ENCODE results near the gene TAB2.
A peak's percentile ranks its signal among the peaks of the same experiment; 100 is the strongest.
"Not testable (repeated sequence)": the region's sequence is repeated elsewhere in the genome, so short reads cannot be mapped to it uniquely, and the experiment has no call there.

The TAB2 gene

DNA sequence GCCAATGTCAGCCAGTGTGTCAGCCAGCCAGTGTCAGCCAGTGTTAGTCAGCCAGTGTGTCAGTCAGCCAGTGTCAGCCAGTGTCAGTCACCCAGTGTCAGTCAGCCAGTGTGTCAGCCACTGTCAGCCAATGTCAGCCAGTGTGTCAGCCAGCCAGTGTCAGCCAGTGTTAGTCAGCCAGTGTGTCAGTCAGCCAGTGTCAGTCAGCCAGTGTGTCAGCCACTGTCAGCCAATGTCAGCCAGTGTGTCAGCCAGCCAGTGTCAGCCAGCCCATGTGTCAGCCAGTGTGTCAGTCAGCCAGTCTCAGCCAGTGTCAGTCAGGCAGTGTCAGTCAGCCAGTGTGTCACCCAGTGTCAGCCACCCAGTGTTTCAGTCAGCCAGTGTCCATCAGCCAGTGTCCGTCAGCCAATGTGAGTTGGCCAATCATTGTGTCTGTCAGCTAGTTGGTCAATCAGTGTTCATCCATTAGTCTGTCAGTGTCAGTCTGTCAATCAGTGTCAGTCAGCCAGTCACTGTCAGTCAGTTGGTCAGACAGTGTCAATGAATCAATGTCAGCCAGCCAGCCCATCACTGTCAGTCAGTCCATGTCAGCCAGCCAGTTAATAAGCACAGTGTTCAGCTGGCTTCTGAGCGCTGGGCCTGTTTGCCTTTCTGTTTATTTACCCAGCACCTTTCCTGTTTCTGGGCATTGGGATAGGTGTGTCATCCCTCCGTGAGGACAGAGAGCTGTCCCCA, 127.0 kb downstream of the TAB2 start:
- DNase-seq = not testable (repeated sequence)

DNA sequence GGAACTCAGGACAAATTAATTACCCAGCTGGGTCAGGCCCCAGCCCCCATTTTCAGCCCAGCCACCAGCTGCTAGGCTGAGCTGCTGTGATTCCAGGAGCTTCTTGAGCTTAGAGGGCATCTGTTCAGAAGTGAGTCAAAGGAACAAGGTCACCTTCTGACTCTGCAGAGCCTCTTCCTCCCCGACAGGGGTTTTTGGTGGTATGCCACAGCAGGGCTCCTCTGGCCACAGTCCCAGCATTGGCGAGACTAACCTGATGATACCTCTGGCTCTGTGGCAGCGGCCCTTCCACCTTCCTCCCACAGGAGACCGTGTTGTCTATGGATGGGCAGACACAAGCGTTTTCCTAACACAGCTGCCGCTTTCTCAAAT, 127.6 kb downstream of the TAB2 start:
- DNase-seq = no peak

DNA sequence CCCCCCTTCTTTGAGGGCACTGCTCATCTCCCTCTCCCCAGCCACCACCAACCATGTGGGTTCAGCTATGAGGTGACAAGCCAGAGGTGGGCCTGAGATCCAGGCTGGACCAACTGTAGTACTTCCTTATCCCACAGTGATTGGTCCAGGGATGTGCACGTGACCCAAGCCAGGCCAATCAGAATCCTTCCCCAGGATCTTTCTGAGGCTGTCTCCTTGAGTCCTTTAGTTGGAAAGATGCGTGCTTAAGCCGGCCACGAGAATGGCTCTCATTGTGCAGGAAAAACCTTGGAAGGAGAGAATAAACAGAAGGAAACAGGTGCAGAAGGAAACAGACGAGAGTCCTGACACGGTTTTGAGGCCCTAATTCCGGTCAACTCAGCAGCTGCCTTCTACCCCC, 128.1 kb downstream of the TAB2 start:
- no peak for DNase-seq

DNA sequence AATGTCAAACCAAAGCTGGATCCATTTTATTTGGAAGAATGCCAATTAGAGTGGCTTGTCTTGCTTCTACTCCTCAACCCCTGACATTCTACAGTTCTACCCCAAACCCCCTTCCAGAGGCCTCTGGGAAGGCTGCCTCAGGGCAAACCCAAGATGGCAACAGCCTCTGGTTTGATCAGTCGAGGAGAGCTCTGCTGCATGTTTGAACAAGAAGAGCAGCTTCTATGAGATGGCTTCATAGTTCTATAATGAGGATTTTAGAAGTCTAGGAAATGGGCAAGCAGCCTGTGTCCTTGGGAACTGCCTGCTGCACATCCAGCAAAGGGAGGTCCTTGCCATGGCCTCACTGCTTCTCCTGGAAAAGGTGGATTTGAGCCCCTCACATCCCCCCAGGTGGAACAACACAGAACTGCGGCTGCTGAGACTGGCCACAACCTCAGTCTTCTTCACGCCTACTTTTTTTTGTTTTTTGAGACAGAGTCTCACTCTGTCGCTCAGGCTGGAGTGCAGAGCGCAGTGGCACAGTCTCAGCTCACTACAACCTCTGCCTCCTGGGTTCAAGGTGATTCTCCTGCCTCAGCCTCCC, 129.4 kb downstream of the TAB2 start:
- no peak for DNase-seq

DNA sequence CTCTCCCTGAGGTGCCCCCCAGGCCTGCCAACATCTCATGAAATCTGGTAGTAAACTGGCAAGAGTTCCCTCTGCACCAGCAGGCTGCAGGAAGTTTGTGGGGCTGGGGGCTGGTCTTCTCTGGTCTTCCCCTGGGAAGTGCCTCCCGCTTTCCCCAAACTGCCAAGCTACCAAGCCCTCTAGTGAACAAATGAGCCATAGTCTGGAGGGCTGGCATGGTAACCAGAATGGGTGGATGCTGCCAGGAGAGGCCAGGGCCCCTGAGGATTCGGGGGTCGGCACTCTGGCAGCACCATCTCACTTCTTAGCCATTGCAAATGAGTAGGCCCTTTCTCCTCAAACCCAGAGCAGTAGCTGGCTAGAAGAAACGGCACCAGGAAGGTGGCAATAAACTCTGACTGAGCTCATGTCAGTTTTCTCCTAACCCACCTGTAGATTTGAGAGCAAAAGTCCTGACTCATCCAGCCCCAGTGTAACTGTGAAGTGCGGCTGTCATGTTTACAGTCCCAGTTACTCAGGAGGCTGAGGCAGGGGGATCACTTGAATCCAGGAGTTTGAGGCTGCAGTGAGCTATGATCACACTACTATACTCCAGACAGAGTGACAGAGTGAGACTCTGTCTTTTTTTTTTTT, 131.4 kb downstream of the TAB2 start:
- DNase-seq = no peak

DNA sequence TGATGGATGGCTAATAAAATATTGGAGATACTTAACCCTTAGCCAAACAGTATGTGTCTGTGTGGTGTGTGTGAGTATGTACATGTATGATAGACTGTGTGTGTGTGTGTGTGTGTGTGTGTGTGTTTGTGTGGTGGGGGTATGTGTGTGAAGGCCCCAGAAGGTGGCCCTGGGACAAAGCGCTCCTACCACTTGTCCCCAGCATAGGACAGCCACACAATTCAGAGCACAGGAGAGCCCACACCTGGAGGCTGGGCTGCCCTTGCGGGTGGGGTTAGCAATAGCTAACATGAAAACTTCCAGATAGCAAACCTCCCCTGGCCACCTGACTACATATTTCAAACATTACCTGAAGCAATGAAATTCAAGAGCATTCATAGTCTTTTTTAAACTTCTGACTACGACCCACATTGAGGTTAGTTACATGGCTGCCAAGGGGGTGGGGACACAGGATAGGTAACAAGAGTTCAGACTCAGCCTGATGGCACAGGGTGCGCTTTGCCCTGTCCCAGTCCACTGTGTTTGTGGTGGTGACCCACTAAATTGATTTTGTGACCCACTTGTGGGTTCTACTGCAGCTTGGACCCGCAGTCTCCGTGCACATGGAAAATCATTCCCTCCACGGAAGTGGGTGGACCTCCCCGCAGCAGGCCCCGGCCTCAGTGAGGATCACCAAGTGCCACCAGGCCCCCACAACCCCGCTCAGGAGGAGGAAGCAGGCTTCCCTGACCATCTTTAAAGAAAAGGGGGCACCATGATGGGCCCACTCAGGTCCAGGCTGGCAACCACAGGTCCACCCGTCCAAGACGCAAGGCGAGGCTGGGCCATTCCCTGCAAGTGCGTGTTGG, 132.5 kb downstream of the TAB2 start:
- no peak for DNase-seq

DNA sequence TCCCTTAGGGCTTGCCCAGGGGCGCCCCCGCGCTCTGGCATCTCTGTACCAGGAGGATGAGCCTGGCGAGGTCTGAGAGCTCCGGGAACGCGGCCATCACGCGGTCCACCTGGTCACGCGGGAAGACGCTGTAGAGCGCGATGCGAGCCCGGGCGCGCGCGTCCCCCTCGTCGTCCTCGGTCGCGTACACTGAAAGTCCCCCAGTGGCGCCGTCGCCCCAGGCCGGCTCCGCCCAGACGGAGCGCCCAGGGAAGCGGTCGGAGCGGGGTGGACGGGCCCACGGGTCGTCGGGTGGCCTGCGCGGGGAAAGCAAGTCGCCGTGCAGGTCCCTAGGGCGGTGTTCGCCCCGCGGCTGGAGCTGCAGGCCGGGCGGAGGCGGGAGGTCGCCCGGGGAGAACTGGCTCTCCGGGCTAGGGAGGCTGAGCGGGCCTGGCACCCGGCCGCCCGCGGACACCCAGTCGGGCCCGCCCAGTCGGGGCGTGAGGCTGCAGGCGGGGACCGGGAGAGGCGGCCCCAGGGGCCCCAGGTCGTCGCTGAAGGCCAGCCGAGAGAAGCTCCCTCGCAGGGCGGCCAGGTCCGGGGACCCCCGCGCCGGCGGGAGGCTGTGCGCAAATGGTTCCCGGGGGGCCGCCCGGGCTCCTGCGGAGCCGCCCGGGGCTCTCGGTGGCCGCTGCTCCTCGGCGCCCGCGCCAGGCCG, 133.3 kb downstream of the TAB2 start:
- DNase-seq = peak; percentile 12

DNA sequence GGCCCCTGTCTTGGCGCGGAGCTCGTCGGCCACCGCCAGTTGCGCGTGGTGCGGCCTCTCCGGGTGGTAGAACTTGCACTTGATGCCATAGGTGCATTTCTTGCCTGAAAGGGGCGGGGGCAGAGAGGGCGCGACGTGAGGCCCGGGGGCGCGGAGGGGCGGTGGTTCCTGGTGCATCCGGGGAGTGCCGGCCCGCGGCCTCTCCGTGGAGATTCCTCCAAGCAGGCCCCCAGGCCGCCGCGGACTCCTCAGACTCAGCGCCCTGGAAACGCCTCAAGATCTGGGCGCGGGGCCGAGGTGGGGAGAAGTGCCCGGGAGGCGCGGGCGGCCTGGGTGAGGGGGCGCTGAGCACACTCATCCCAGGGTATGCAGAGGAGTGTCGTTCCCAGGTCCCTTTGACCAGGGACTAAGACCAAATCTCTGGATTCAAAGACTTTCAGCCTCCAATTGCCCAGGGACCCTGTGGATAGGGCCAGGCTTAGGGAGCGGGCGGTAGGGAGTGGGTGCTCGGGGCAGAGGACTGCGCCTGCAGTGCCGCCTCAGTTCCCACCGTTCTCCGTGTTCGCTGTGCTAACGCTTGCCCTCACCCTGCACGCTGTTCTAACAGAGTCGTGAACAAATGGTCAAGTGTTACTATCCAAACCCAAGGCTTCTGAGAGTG, 134.0 kb downstream of the TAB2 start:
- no peak for DNase-seq

DNA sequence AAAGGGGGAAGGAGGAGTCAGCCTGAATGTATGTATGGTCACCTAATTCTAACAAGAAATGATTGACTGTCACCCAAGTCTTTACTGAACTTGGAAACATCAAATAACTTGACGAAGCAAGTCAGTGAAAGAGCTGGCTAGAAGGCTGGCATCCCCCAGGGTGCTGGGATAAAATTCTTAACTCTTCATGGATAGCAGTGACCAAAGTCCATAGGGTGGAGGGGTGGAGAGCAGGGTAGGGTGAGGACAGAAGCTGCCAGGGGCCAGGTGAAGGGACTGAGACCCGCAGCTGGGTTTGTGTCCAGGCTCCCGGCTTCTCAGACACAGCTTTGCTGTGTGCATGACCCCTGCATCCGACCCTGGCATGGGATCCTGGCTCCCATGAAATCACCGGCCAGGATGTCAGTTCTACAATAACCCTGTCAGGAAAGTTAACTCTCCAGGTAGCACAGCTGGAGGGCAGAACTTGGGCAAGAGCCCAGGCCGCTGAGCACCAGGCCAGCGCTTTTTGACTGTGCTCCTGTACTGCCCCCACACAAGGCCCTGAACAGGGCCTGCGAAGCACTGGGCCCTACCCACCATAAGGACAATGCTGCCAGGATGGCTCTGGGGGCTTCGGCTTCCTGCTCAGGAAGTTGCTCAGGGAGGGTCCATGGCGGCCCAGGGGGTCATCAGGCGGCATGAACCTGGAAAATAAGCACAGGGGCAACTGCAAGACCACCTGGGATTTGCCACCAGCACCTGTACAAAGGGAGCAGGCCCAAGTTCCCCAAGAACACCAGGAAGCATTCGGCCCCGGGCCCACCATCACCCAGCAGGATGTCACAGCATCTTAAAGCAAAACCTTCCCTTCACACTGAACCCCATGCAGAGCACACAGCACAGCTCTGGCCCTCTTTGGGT, 134.8 kb downstream of the TAB2 start:
- no peak for DNase-seq

DNA sequence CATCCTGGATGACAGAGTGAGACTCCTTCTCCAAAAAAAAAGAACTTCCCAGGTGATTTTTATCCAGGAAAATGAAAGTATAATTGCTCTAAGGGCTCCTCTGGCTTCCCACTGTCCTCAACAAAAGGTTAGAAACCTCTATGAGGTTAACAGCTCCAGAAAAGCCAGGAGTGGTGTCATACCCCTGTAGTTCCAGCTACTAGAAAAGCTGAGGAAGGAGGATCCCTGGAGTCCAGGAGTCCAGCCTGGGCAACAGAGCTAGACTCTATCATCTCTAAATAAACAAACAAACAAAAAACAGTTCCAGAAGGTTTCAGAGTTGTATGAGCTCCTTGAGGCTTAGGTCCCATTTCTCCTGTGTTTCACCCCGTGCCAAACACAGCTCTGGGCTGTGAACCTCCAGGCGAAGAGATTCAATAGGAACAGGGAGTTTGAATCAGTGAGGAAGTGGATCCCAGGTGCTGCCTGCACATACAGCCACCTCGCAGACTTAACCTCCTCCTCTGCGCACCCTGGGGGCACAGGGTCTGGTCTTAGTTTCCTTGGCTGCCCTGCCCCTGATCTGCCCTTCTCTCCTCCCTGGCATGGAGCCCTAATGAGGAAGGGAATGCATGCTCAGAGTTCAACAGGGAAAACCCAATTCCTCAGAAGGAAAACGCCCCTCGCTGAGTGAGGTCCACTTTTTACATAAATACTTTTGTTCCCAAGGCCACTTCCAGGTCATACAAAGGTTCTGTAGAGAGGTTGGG, 136.3 kb downstream of the TAB2 start:
- peak; percentile 36 for DNase-seq

DNA sequence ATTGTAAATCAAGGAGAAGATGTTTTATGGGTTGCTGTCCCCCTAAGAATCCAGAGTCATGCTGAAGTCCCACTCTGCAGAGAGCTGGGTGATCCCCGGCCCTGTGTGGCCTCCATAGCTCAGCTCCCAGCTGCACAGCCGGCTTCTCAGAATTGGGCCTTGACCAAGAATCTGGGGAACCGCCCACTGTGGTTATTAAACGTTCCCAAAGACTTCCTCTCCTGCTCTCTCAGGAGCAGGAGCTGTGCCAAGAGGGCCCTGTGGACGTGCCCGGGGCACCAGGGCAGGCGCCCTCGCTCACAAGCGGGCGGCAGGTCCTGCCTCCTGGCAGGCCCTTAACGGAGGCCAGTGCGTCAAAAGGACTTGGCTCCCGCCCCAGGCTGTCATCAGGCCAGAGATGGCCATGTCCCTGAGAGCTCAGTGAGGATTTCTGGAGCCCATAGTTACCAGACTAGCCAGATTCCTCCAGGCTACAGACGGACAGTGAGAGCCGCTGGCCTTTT, 136.9 kb downstream of the TAB2 start:
- peak; percentile 87 for DNase-seq

DNA sequence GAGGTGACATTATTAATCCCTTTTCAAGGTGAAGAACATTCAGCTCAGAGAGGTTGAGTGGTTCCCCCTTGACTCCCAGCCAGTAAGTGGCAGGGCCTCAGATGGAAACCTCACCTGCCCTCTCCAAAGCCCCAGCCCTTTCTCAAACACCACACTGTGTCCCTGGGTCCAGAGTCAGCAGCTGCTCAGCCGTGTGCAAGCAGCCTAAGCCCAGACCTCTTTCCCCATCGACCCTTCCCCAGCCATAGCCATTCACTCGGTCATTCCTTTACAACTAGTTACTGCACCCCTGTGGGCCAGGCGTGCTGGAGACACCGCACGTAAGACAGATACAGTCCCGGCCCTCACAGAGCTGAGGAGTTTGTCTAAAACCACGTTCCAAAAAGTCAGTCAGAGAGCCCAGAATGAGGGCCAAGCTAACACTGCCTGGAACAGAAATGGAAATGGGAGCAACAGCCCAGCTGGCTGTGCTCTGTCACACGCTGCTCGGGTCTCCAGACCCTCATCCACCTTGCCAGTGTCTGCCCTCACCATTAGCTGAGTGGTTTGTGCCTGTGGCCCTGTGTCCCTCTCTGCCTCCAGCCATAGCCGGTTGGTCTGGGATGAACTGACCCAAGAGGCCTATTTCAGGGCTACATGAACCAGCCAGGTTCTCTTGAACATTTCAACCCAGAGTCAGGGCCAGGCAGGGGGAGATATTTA, 137.7 kb downstream of the TAB2 start:
- DNase-seq = no peak

DNA sequence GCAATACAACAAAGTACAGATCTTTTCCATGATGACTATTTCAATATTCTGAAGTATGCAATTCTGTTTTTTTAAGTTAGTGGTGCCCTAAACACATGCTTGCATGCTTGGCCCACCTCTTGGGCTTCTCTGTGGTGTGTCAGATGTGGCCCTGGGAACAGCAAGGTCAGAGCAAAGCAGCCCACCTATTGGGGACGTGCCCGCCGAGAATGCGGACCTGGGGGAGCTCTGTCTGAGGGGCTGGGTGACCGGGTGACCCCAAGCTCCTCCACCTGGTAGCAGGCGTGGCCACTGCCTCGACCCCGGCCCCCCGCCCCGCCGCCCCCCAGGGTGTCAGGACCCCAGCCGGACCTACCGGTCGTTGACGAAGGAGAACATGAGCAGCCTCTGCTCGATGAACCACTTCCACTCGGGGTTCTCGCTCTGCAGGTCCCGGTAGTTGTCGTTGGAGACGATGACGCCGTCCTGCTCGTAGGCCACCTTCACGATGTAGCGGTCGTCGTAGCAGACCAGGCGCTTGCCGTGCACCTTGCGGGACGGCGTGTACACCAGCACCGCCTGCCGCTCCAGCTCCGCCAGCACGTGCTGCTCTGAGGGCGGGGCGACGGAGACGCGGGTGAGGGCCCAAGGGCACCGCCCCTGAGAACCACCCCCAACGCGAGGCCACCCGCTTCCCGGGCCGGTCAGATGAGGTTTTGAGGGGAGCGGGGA, 139.0 kb downstream of the TAB2 start:
- no peak for DNase-seq

DNA sequence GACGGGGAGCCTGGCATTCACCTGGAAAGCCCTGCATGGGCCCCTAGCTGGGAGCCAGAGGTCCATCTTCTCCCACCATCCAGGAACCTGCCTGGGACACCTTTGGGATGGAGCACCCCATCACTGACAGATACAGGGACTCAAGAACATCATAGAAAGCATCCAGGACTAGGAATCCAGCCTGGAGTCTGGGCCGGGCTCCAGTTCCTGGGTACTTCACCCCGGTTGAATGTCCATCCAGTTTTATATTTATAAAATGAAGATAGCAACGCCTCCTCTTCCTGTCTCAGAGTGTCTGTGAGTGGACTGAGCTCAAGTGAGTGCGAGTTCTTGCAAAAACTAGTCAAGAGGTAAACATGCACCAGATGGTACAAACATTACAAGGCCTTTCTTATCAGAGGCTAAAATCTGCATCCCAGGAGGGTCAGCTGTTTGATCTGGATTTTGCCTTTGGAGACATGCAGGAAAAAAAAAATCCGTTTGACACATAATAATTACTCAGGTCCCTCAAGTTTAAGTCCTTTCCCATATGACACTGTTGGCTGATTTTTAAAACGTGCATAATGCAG, 139.9 kb downstream of the TAB2 start:
- DNase-seq = no peak

DNA sequence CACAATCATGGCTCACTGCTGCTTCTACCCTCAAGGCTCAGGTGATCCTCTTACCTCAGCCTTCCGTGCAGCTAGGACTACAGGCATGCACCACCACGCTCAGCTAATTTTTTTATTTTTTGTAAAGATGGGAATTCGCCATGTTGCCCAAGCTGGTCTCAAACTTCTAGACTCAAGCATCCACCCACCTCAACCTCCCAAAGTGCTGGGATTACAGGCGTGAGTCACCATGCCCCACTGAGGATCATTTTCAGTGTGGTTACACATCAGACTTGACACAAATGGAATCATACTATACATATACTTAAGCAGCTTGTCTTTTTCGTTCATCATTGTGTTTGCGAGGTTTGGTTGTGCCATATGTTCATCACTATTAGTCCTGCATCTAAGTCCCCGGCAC, 140.7 kb downstream of the TAB2 start:
- DNase-seq = no peak

DNA sequence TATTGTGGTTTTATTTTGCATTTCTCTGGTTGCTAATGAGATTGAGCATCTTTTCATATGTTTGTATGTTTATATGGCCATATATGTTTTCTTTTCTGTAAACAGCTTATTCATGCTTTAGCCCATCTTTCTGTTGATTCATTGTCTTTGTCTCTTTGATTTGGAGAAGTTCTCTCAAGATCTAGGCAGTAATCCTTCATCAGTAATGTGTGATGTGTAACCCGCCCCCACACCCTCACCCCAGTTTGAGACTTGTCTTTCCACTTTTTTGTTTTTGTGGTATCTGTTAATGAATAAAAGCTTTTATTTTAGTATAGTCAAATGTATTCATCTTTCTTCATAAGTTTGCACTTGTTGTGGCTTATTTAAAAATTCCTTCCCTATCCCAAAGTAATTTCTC, 141.3 kb downstream of the TAB2 start:
- no peak for DNase-seq

DNA sequence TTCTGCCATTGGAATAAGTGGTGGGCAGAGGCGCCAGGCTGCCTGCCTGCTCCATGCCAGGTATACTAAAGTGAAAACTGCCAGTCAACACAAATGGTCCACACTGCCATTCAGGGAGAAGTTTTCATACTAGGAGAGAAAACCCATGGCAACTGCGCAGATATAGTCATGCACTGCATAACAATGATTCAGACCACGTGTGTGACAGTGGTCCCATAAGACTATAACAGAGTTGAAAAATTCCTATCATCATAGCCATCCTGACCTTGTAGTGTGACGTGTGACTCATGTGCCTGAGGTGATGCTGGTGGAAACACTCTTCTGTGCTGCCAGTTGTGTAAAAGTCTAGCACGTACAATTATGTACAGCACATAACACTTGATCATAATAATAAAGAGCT, 142.2 kb downstream of the TAB2 start:
- peak; percentile 50 for DNase-seq

DNA sequence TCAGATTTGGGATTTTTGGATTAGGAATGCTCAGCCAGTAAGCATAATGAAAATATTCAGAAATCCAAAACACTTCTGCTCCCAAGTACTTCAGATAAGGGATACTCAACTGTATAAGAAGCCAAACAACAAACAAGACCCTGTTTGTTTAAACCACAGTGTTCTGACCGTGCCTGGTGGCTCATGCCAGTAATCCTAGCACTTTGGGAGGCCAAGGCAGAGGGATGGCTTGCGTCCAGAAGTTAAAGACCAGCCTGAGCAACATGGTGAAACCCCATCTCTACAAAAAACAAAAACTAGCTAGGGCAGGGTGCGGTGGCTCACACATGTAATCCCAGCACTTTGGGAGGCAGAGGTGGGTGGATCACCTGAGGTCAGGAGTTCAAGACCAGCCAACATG, 142.7 kb downstream of the TAB2 start:
- not testable (repeated sequence) for DNase-seq

Data from fibroblast of skin of scalp (primary cell).